ENCODE data around the gene PRMT9.

Gene PRMT9

GRCh38 chr4:147638365-147638764 lies 45.6 kb downstream of the PRMT9 start:
- DNase-seq (ENCODE audit: low spot score), result no peak
- Histone ChIP-seq H3K27ac (no peak overlapping the region), H3K4me3 (no peak overlapping the region)
- no peak for TF ChIP-seq CTCF (IDR thresholded peaks at IDR 0.05)

GRCh38 chr4:147635348-147635747 lies 48.6 kb downstream of the PRMT9 start:
- no peak for DNase-seq (ENCODE audit: low spot score)
- no peak for TF ChIP-seq CTCF (IDR thresholded peaks at IDR 0.05)
- no peak overlapping the region for H3K4me3 ChIP-seq
- no peak overlapping the region for H3K27ac ChIP-seq

- no peak for TF ChIP-seq CTCF (IDR thresholded peaks at IDR 0.05)
- no peak overlapping the region for H3K27ac ChIP-seq
- H3K4me3 ChIP-seq, result no peak overlapping the region
- DNase-seq (ENCODE audit: low spot score), result no peak
Observed at GRCh38 chr4:147633643-147634042, 50.3 kb downstream of the PRMT9 start.

- TF ChIP-seq CTCF (IDR thresholded peaks at IDR 0.05), result no peak
- no peak for DNase-seq (ENCODE audit: low spot score)
- Histone ChIP-seq H3K27ac (no peak overlapping the region), H3K4me3 (no peak overlapping the region)
Observed at GRCh38 chr4:147633113-147633512, 50.9 kb downstream of the PRMT9 start.

GRCh38 chr4:147629783-147630730 lies 53.9 kb downstream of the PRMT9 start:
- Histone ChIP-seq H3K27ac (no peak overlapping the region), H3K4me3 (no peak overlapping the region)
- DNase-seq (ENCODE audit: low spot score), result no peak
- no peak for TF ChIP-seq CTCF (IDR thresholded peaks at IDR 0.05)

GRCh38 chr4:147628415-147628814 lies 55.5 kb downstream of the PRMT9 start:
- no peak for TF ChIP-seq CTCF (IDR thresholded peaks at IDR 0.05)
- Histone ChIP-seq H3K4me3 (no peak overlapping the region), H3K27ac (no peak overlapping the region)
- no peak for DNase-seq (ENCODE audit: low spot score)

GRCh38 chr4:147626903-147627302 lies 57.1 kb downstream of the PRMT9 start:
- H3K27ac ChIP-seq, result no peak overlapping the region
- H3K4me3 ChIP-seq, result no peak overlapping the region
- DNase-seq (ENCODE audit: low spot score), result no peak
- no peak for TF ChIP-seq CTCF (IDR thresholded peaks at IDR 0.05)
